ENCODE measurements around the gene CCN5. TPM values are rescaled to one million over a fixed set of nuclear protein-coding genes. Genes with fewer than 3 reads are reported as not detected.
"Not testable (repeated sequence)": the region's sequence is repeated elsewhere in the genome, so short reads cannot be mapped to it uniquely, and the experiment has no call there.

CCN5 gene
- total RNA-seq, 1 experiment from 2014 or later = 0.44 TPM

DNA sequence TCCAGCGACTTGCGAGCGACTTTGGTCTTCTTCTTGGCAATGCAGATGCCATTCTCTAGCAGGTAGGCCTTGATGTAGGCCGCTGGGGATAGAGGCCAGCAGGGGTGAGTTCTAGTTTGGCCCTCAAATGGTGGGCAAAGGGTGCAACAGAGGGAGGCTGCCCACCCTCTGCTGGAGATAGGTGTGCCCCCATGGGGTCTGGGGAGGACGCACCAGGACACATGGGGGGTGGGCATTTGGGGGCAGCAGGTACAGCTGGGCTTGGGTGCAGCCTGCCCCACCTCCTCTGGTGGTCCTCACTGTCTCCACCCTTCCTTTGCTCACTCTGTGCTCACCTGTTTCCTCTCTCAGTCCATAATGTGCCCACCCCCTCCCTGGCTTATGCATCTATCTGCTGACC, 41.8 kb downstream of the CCN5 start:
- no peak for DNase-seq (ENCODE audit: low read depth)

DNA sequence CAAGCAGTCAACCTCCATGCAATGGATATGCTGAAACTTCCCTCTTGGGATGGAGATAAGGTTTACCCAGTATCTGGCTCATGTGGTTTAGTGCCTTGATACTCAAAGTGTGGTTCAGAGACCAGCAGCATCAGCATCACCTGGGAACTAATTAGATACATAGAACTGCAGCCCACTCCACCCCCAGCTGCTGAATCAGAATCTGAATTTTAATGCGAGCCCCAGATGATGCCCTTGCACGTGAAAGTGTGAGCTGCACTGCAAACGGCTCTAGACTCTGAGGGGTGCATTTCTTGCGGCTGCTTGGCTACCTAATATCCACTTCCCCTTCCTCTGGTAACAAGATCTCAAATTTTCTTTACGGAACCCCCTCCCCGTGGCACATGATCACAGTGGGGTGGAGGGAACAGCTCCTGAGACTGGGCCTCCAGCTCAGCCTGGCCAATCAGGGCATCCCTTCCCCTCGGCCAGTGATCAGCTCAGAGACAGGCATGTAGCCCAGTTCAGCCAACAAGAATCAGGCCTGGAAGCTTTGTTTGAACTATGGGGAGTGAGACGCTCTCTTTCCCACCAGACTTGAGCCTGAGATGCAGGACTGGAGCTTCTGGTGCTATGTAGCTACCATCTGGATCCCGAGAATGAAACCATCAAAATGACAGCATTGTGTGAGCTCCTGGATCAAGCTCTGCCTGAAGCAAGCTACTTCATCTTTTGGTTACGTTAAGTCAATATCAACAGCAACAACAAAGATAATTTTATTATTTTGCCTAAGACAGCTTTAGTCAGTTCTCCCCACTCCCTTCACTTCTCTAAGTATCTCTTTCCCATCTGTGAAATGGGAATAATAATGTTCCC, 43.3 kb downstream of the CCN5 start:
- DNase-seq (ENCODE audit: low read depth) = no peak

GRCh38 chr20:44759595-44759994, 44.4 kb downstream of the CCN5 start:
- no peak for DNase-seq (ENCODE audit: low read depth)

GRCh38 chr20:44761423-44761822, 46.3 kb downstream of the CCN5 start:
- DNase-seq (ENCODE audit: low read depth) = no peak

- no peak for DNase-seq (ENCODE audit: low read depth)
These were observed 47.4 kb downstream of the CCN5 start for GRCh38 chr20:44762466-44763140.

- not testable (repeated sequence) for DNase-seq (ENCODE audit: low read depth)
These were observed 48.6 kb downstream of the CCN5 start for GRCh38 chr20:44763798-44764197.

DNA sequence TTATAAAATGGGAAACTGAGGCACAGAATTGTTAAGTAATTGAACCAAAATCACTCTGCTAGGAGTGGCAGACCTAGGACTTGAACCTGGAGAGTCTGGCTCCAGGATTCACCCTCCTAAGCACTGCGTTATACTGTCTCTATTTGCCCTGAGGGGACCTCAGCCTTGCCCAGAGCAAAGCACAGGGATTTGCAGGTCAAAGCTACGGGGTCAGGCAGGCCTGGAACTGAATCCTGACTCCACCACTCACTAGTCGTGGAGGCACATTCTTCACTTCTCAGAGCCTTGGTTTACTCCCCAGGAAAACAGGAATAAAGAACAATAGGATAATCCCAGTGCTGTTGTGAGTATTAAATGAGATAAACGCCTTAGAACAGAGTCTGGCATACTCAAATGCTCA, 49.9 kb downstream of the CCN5 start:
- no peak for DNase-seq (ENCODE audit: low read depth)

- DNase-seq (ENCODE audit: low read depth) = peak; percentile 51
These were observed 50.7 kb downstream of the CCN5 start for GRCh38 chr20:44765701-44766347.

- DNase-seq (ENCODE audit: low read depth) = no peak
These were observed 53.1 kb downstream of the CCN5 start for GRCh38 chr20:44768256-44768655.

DNA sequence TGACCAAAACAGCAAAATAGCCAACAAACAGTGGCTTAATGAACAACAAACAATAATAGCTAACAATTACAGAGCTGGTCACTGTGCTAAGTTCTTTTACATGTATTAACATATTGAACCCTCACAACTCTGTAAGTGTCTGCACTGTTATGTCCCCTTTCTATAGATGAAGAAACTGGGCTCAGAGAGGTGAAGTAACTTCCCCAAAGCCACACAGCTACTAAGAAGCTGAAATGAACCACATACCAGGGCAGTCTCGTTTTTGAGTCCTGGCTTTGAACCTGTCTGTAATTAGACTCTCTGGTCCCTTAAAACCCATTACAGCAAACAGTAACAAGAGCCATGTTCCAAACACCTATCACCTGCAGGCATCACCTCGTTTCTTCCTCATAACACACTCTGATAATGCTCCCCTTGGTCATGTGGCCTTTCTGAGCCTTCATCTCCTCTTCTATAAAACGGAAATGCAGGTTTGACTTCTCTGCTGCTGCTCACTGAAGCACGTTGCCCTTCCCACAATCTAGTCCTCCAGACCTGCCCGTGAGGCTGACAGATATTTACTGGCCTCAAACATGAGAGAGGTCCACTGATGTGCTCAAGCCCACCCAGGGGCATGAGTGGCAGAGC, 53.8 kb downstream of the CCN5 start:
- no peak for DNase-seq (ENCODE audit: low read depth)

DNA sequence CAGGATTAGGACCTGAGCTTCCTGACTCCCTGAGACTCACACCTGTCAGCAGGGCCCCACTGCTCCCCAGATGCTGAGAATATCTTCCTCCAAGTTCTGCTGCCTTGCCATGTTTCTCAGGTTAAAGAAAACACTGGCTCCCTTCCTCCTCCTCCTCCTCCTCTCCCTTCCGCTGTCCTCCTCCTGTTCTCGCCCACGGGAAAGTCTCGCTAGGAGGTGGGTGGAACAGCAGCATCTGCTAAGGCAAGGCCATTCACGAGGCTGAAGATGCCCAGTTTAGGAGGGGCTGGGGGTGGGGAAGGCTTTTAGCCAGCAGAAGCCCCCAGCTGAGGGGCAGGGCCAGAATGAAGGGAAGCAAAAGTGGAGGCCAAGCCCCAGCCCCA, 54.3 kb downstream of the CCN5 start:
- no peak for DNase-seq (ENCODE audit: low read depth)

GRCh38 chr20:44770484-44771171, 55.5 kb downstream of the CCN5 start:
- no peak for DNase-seq (ENCODE audit: low read depth)

DNA sequence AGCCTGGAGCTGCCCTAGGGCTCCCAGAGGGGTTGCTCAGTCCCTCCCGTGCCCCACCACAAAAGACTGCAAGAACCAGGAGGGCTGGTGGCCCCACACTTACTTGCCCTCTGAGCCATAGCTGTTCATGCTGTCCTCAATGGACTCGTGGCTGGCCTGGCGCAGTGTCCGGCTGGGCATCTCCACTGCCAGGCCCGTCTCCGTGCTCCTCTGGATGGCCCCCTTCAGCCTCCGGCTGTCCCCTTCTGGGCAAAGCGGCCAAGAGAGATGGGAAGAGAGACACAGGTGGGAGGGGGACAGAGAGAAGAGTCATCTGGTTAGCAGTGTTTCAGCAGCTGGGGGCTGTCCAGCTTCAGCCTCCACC, 56.0 kb downstream of the CCN5 start:
- DNase-seq (ENCODE audit: low read depth) = no peak

- DNase-seq (ENCODE audit: low read depth) = no peak
These were observed 57.5 kb downstream of the CCN5 start for GRCh38 chr20:44772636-44773035.

- no peak for DNase-seq (ENCODE audit: low read depth)
These were observed 58.1 kb downstream of the CCN5 start for GRCh38 chr20:44773070-44773829.

DNA sequence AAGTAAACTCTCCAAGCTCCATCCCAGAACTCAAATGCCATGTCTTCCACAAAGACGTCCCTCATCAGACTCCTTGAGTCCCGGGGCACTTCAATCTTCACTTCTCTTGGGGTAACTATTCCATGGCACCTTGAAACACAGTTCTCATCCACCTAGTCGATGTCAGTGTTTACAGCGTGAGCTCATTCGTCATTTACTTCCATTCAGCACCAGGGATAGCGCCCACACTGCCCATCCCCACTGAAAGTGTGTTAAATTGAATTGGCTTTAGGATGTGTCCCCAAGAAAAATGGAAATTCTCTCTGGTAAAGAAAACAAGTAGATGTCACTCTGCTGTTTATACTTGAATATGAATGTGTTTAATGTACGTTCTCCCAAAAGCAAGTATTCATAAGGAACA, 61.8 kb downstream of the CCN5 start:
- DNase-seq (ENCODE audit: low read depth) = peak; percentile 43

Other genes starting within 250 kb of the CCN5 start
- 13.7 and 23.4 TPM in 2 replicates for gene TTPAL, start 239.5 kb upstream of the CCN5 start, total RNA-seq (2014; rRNA removed; shearing (Covaris generic))
- gene SERINC3, start 193.3 kb upstream of the CCN5 start, total RNA-seq (2014; rRNA removed; shearing (Covaris generic)) = 116 and 136 TPM in 2 replicates
- gene PKIG, start 132.8 kb upstream of the CCN5 start, total RNA-seq (2014; rRNA removed; shearing (Covaris generic)) = 57.9 and 83.1 TPM in 2 replicates
- 9.1 and 9.6 TPM in 2 replicates for gene ADA, start 63.7 kb upstream of the CCN5 start, total RNA-seq (2014; rRNA removed; shearing (Covaris generic))
- gene KCNK15, start 30.5 kb downstream of the CCN5 start, total RNA-seq (2014; rRNA removed; shearing (Covaris generic)) = not detected in 2 replicates
- gene RIMS4, start 95.2 kb downstream of the CCN5 start, total RNA-seq (2014; rRNA removed; shearing (Covaris generic)) = 0.02 TPM in 2 replicates
- gene YWHAB, start 170.3 kb downstream of the CCN5 start, total RNA-seq (2014; rRNA removed; shearing (Covaris generic)) = 135 and 185 TPM in 2 replicates
- 1.8 and 6.1 TPM in 2 replicates for gene PABPC1L, start 194.7 kb downstream of the CCN5 start, total RNA-seq (2014; rRNA removed; shearing (Covaris generic))
- gene TOMM34, start 245.0 kb downstream of the CCN5 start, total RNA-seq (2014; rRNA removed; shearing (Covaris generic)) = 113 and 118 TPM in 2 replicates

Measured in M059J (cell line).